CD4-positive, alpha-beta T cell treated with Interleukin-15 for 1 hour (primary cell): Measurements from ENCODE around the gene IKZF2.
A peak's percentile ranks its signal among the peaks of the same experiment; 100 is the strongest.

Experiments
- DNase-seq: peaks from one replicate; pipeline ENCODE4 v3.0.0-alpha.2; 2020

IKZF2 gene

DNA sequence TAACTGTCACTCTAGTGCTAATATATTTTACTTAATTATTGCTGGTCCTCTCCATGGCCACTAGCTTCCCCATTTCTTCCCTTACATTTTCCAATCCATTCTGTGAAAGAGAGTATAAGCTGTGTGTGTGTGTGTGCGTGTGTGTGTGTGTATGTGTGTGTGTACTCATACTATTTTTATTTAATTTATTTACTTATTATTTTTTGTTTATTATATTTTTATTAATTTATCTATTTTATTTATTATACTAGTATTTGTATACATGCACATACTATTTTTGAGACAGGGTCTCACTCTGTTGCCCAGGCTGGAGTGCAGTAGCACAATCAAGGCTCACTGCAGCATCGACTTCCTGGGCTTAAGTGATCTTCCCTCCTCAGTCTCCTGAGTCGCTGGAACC, 59.6 kb downstream of the IKZF2 start:
- no peak for DNase-seq

DNA sequence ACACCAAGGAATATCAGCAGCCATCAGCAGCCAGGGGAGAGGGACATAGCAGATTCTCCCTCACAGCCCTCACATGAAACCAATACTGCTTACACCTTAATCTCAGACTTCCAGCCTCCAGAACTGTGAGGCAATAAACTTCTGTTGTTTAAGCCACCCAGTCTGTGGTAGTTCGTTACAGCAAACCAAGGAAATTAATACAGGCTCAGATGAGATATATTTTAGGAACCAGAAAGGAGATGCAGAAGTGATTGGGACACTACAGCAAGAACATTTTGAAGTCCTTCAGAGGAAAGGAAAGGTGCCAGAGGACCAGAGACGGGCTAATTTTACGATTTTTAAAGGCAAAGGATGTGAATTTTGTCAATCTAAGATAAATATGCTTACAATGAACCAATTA, 60.6 kb downstream of the IKZF2 start:
- DNase-seq = no peak

DNA sequence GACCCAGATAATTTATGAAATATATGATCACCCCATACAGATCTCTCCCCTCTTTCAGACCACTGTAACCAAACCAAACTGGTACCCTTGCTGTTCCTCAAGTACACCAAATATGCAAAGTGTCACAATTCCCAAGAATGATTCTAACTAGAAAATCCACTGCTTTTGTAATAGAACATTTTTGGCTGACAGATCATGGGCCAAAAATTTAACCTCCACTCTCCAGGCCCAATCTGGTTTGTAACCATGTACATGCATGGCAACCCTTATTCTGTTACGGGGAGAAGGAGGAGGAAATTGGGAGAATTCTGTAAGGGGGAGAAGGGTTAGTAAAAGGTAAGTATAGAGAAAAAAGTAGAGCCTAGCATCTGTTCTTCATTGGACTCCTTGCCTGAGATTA, 62.0 kb downstream of the IKZF2 start:
- no peak for DNase-seq

DNA sequence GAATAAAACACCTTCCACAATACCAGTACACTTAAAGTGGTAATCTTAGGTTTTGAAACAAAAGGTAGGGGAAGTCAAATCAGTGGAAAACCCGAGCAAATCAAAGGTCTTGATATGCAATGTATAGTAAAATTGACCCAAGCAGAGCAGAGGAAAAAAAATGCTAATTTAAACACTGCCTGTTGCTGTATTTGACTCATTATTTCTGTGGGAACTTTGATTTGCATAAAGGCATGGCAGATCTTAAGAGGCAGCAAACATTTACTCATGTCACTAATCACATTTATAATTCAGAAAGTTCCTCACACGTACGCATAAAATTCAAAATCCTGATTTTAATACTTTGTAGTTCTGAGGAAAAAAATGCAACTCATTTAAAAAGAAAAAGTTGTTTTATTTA, 64.4 kb downstream of the IKZF2 start:
- DNase-seq = no peak

DNA sequence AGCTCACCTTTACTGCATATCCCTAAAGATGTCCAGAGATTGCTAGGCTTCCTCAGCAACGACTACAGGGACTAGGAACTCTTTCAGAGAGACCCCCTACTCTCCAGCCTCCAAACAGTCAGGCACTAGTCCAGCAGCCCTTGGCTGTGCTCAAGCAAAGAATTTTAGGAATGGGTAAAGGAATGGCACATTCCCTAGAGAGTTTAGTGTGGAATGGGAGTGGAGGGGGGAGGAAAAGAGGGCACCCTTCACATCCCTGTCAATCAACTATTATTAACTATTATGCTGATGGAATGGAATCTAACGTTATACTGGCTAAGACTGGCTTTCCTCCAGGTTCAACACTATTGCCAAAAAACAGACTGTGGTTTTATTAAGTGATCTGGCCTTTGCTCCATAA, 64.8 kb downstream of the IKZF2 start:
- DNase-seq = no peak

DNA sequence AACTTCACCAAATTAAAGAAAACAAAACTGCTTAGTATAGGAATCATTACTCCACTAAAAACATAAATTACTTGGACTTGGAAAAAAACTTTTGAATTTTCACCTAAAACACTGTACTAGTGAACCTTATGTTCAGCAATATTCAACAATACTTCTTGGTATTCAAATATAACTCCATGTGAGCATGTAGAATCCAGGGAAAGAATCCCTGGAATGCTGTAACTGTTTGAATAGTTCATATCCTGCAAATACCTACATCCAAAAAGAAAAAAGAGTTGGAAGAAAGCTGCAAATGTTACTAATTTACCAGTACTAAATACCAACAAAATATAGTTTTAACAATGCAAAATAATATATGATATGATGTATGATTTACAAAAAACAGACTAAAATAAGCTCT, 65.4 kb downstream of the IKZF2 start:
- DNase-seq = no peak

DNA sequence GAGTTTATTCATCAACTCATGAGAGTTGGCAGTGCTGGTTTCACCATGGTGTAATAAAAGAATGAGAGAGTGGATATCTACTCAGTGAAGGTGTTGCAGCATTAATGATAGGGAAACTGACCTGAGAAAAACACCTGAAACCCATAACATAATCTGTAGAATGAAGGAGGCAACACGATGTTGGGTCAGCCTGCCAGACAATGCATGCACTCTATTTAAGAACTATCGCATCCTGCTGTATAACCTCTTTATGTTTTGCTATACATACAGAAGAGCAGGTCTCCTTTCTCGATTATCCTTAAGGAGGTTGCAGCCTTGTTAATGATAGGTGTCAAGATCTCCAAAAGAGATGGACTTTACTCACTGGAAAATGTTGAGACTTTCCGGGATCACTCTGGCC, 65.9 kb downstream of the IKZF2 start:
- DNase-seq = no peak

DNA sequence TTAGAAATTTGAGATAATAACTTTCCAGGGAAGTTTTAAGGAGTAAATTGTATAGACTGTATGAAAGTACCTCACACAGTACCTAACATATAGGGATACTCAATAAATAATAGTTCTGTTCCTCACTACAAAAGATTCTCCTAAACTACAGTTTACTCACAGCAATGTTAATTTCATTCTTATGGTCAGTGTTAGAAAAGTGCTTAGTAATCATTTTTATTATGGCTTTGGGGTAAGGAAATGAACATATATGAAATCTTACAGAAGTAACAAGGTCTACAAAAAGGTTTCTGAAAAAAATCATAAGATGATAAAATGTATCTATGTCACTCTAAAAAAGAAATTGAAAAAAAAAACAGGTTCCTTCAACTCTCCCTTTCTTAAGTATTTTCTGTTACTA, 67.2 kb downstream of the IKZF2 start:
- no peak for DNase-seq

DNA sequence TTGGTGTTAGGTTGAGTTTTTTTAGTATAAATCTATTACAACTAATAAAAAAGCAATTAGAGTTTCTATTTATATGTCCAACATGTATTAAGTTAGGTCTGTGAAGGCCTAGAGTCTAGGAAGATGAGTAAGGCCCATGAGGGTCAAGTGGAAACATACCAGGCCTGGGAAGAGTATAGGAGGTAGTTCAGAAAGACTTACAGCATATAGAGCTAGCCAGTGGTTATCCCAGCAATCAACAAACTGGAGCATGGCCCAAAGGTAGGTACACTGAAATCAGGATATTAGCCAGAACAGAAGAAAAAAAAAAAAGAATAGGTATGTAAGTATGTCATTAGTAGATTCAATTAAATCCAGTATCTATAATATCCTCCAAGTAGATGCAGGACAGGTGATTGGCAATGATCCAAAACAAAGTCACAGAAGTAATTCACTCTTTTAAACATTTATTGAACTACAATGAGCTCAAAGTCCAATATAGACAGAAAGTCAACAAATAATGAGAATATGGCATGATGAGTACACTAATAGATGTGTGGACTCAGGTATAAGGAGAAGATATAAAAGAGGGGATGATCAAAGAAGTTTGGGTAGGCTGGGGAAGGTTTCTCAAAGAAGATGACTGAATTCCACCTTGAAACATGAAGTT, 70.3 kb downstream of the IKZF2 start:
- no peak for DNase-seq

DNA sequence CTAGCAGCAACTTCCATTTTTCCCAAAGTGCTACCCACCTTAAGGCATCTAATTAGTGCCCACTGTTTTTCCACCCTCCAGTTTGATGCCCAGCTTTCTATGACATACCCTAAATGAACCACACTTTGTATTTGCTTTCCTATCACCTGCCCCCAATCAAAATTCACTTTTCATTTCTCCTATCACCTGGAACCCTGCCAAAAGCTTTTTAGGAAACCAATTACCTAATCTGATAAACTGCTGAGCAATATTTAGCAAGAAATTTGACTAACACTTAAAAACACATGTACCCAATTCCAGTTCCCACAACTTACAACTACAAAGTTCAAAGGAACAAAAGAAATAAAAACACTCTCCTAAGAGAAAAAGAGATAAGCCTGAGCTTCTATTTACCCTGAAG, 71.7 kb downstream of the IKZF2 start:
- no peak for DNase-seq

DNA sequence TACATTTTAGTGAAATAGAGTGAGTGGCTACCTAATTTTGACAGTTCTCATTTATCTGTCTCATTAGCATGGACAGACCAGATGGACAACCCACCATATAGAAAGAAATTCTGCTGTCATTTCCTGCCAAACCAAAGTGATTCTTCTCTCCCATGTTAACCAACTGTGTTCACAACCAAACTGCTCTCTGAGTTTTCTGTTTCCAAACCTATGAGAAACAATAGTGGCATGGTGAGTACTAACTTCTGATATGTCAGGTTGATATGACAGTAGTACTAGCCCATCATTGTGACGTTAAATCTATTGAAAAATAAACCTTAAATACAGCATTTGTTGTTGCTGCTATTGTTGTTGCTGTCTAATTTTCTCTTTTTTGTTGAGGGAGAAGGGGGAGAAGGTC, 72.7 kb downstream of the IKZF2 start:
- no peak for DNase-seq

DNA sequence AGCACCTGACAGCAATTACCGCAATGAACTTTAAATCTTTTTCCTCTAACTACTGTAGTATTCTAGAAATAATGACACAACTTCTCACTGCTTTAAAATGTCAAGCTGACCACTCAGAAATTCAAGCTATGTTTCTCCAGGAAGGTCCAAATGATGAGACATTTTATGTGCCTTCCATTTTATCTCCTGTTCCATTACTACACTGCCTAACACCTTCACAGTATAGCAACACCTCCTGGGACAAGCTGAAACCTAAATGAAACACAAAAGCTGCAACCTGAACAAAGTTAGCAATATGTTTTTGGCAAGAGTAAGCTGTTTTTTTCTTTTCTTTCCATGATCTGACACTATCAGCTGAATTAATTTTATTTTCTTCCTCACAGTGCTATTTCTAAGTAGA, 81.9 kb downstream of the IKZF2 start:
- DNase-seq = no peak

DNA sequence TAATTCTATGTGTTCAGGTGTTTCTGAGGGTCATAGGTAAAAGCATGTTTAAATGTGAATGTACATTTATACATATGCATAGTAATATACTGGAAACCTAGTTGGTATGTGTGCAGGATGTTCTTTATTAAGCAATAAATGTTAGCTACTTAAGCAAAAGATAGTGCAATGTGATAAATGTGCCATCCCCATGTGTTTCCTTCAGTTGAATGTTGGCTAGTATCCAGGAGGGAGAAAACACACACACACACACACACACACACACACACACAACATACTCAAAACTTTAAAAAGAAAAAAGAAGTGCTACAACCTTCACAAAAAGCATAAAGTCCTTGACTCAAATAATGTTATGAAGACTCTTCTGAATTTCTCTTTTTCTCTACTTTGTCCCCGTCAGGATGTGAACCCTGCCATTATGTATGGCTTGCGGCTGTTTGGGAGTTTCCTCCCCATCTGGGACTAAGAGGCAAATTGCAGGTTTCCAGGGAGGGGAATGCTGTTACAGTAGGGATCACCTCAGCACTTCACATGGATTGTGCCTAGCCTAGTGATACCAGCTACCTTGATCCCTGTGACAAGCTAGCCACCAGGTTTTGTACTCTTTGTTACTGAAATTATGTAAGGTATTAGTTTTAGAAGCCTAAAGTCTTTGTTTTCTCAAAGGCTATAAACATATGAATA, 82.6 kb downstream of the IKZF2 start:
- no peak for DNase-seq

DNA sequence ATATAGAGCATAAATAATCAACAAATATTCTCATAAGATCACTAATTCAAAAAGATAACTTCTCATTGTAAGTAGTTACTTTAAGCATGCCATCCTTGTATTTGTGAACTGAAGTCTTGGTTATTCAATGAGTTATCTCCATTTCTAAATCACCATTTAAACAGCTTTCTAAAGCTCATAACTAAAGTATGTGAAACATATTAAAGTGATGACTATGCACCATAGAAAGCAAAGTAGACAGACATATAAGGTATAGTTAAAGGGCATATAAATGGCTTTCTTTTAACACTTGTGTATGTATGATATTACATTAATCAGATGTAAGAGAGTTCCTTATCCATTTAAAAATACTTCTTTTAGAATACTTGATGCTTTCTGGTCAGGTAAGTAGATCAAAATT, 83.5 kb downstream of the IKZF2 start:
- DNase-seq = no peak

DNA sequence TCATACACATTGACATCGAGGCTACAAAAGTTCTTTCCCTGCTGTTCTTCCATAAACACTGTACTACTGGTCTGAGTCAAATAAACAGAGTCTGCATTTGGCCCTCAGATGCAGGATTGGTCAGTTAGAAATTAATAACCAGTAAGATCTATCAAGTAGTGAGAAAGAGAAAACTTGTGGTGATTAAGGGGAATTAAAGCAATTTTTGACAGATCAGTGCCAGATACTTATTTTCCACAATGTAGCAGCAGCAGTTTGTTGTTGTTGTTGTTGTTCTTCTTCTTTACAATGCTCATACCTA, 85.0 kb downstream of the IKZF2 start:
- no peak for DNase-seq

DNA sequence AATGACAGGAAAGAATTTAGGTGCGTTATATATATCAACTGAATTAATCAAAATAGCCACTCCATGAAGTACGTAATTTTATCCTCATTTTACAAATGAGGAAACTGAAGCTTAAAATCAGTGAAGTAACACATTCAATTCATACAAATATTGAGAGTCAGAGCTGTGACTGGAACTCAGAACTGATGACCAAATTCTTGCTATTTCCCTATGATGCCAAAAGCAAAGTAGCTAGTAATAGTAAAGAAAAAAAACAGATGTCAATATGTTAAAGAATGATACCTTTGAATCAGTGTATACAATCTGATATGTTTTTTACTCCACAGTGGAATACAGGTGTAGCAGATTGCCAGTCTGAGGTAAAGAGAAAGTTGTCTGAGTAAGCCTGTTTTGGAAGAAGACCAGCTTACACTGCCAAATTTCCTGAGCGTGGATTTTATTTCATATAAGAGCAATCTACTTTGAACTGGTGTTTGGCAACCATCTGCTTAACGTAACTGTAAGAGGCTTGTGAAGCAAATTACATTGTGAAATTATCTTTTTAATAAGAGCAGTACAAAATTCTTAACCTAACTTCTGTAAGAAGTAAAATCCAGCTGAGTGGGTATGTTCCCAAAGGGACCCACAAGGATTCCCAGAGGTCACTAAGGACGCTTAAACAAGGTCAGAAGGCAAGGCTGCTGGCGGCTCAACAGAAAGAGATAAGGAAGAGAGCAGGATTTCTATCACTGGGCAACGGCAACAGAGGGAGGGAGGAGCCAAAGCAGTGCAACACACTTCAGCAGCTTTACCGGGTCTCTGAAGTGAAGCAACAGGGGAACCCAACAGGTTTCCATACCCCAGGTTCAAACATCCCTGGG, 85.6 kb downstream of the IKZF2 start:
- DNase-seq = peak; percentile 20

DNA sequence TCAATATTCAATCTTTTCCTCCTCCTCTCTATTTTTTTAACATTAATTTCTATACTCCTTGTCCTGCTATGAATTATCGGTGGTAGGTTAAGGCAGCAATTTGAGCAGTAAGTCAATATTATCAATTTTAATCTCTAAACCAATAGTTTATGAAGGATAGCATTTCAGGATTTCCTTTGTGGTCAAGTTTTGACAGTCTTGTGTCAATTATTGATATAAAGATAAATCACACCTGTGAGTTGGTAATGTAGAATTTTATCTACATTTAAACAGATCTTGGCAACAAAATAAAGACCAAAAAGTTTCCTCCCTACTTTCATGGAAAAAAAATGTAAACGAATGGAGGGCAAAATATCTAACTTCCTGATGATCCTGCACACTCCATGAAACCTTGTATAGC, 87.3 kb downstream of the IKZF2 start:
- DNase-seq = no peak

DNA sequence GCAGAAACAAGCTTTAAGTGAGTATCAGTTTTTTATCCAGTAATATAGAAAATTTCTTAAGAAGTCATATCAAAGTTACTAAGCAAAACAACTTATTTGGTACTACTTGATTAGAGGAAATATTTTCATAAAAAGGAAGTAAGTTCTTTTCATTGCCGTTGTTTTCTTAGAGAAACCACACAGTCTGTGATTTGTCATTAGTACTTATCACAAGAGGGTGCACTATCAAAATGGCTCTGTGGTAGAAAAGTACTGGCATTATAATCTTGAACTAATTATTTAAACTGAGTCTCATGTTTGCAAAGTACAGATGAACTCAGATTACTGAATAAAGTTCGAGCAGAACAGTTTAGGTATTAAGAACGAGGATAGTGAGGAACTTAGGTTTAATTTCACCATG, 93.4 kb downstream of the IKZF2 start:
- no peak for DNase-seq

DNA sequence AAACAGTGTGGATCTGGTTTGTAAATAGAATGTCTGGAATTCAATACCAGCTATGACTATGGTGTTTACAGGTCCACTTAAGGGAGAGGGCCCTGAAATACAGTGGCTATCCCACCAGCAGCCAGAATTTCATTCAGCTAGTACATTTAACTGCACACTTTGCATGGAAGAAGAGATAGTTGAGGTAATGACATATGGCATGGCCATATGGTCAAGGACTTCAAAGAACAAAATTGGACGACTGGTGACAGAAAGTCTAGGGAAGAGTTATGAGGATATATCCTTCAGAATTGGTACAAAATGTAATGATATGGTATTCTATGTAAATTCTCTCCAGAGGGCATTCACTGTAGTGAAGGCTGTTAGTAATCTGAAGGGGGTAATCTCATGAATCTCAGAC, 105.0 kb downstream of the IKZF2 start:
- no peak for DNase-seq

DNA sequence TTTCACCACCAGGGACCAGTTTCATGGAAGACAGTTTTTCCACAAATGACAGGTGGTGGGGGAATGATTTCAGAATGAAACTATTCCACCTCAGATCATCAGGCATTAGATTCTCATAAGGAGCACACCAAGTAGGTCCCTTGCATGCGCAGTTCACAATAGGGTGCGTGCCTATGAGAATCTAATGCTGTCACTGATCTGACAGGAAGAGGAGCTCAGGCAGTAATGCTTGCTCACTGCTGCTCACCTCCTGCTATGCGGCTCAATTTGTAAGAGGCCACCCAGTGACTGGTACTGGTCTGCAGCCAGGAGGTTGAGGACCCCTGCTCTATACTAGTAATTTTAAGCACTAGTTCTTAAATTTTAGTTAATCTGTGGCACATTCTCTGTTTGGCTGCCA, 107.8 kb downstream of the IKZF2 start:
- DNase-seq = no peak

DNA sequence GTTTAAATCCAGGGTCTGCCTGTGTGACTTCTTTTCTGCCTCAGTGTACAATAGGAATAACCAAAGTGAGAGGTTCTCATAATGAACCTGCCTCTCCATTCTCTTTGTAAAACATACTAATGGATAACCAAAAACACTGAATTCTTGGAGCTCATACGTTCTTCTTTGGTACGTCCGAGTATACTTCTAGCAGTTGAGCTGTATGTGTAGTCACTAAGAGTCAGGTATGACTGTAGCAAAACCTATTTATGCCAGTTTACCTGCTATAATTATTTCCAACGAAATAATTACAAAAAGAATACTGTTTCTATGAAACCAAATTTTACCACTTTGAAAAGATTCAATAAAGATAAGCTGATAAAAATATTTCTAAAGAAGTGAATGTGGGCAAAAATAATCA, 109.2 kb downstream of the IKZF2 start:
- DNase-seq = no peak

DNA sequence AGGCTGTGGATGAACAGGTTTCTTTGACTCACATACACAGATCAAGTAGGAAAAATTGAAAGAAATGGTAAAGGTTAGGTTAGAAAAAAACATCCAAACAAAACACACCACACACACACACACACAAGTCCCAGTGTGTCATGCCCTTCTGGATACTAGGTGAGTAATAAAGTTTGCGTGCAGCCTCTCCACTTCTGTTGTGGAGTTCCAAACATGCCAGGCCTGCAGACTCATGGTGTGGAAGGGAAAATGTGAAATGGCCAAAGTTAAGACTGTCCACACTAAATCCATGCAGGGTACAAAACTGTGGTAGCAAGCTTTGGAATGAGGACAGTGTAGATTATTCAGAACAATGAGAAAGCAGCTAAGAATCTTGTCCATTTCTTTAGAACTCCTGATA, 114.6 kb downstream of the IKZF2 start:
- no peak for DNase-seq

DNA sequence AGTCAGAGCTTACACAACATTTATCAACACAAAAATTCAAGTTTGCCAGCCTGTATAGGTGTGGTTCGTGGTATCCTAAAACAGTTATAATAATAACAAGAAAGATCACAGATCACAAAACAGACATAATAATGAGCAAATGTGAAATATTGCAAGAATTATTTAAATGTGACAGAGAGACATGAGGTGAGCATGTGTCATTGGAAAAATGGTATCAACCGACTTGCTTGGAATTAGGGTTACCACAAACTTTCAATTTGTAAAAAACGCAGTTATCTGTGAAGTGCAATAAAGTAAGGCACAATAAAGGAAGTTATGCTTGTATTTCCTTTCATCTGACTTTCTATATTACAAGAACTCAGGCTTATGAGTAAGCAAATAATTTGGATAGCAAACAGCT, 116.8 kb downstream of the IKZF2 start:
- no peak for DNase-seq

DNA sequence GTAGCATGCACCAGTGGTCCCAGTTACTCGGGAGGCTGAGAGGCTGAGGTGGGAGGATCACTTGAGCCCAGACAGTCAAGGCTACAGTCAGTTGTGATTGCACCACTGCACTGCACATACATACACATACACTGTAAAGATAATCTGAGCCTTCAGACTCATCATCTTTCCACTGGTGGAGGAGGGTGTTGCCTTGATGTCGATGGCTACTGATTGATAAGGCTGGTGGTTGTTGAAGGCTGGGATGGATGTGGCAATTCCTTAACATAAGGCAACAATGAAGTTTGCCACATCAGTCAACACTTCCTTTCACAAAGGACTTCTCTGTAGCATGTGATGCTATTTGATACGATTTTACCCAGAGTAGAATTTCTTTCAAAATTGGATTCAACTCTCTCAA, 118.8 kb downstream of the IKZF2 start:
- no peak for DNase-seq

DNA sequence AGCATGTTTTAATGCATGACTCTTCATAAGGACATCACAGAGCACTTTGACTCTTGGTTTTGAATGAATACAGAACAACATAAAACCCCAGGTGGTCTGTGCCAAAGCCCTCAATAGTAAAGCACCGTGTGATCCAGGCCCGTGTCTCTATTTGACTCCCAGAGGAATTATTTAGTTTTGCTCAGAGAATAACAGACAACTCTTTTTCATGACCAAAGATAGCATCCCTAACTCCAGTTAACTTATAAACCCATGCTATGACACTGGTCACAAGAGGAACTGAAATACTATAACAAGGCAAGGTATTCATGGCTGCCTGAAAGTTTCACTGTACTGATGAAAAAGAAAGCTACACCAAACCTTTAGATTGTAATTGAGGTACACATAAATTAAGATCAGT, 128.4 kb downstream of the IKZF2 start:
- no peak for DNase-seq
